ENCODE results near the gene CYFIP2. TPM values are rescaled to one million over a fixed set of nuclear protein-coding genes. Genes with fewer than 3 reads are reported as not detected.

The CYFIP2 gene
- total RNA-seq, 2 experiments from 2014 or later: 271 to 287 TPM

DNA sequence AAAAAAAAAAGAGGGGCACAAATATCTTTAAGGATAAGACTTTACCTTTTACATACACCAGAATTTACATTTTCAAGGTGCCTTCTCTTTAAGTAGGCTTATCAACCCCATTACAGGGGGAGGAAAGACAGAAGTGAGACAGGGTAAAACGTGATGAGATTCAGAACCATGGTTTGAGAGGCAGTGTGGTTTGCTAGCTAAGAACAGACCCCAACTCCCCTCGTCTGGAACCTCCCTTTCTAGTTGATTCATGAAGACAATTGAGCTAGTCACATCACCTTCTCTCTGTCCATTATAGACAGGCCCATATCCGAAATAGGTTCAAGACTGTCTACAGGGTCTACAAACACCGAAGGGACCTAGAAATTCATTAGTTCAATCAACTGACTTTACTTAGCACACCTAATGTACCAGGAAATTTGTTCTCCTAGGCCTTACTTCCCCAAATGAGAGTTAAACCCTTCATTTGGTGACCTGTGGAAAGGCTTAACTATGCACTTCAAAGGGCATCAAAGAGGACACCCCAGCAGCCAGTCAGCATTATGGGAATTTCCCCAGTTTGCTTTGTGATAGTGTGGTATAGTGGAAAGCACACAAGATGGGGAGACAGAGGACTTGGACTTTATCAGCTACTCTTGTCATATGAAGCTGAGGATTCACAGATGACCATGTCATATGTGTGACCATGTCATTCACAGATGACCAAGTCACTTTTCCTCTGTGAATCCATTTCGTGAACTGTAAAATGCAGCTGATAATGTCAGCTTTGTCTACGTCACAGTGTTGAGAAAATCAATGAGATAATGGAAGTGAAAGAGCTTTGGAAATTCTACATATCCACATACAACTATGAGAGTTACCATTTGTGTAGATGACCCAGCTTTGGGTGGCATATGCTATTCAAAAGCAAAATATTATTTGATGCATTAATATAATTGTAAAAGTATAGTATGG lies 40.2 kb upstream of the CYFIP2 start:
- TF ChIP-seq, protein P1, sequence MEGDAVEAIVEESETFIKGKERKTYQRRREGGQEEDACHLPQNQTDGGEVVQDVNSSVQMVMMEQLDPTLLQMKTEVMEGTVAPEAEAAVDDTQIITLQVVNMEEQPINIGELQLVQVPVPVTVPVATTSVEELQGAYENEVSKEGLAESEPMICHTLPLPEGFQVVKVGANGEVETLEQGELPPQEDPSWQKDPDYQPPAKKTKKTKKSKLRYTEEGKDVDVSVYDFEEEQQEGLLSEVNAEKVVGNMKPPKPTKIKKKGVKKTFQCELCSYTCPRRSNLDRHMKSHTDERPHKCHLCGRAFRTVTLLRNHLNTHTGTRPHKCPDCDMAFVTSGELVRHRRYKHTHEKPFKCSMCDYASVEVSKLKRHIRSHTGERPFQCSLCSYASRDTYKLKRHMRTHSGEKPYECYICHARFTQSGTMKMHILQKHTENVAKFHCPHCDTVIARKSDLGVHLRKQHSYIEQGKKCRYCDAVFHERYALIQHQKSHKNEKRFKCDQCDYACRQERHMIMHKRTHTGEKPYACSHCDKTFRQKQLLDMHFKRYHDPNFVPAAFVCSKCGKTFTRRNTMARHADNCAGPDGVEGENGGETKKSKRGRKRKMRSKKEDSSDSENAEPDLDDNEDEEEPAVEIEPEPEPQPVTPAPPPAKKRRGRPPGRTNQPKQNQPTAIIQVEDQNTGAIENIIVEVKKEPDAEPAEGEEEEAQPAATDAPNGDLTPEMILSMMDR (IDR thresholded peaks at IDR 0.05): no peak
- Mint-ChIP-seq H3K27me3 (no peaks in the 10 kb centered on the region), H3K4me1 (ENCODE audit: low read depth) (peaks cover 63% of the 10 kb centered on the region), H3K4me3 (peak overlapping the region; percentile 20), H3K9me3 (no peaks in the 10 kb centered on the region), H3K27ac (peak overlapping the region; percentile 80), H3K36me3 (ENCODE audit: low read depth) (peaks cover 98% of the 10 kb centered on the region)
- Histone ChIP-seq H3K27ac (ENCODE audit: low read depth in 1 of 2, low read length in 2 of 2) (peak overlapping the region; percentile 41 to 44), H3K4me1 (ENCODE audit: insufficient read depth, low read length) (peaks cover 65% of the 10 kb centered on the region), H3K27me3 (ENCODE audit: control insufficient read depth in 1 of 2, insufficient read depth in 2 of 2, low read length in 2 of 2) (no peaks in the 10 kb centered on the region), H3K36me3 (ENCODE audit: insufficient read depth, low read length) (peaks cover 95% of the 10 kb centered on the region), H3K9me3 (ENCODE audit: control insufficient read depth in 1 of 2, insufficient read depth in 1 of 2, low read length in 2 of 2) (no peaks in the 10 kb centered on the region), H3K4me3 (ENCODE audit: low read length) (no peak overlapping the region)
- ChIA-PET POLR2A (interaction anchor here (0.7 to 3.2 kb wide), 12 partner anchors 8 to 82 kb away, joined by 3 to 14 read pairs (median 4); partner anchors contain the start of genes ITK and MED7), CTCF (interaction anchor here (1.2 to 2.1 kb wide), 3 partner anchors 29 to 76 kb away, joined by 3 to 5 read pairs (median 3); no protein-coding TSS in a partner anchor)
- DNase-seq: peak in 3 of 14 experiments; percentile 32 to 76 (median 69)
- intact Hi-C loops (cut with DNase I, micrococcal nuclease): no loop called here
- no peak for ATAC-seq (ENCODE audit: poor library complexity)

DNA sequence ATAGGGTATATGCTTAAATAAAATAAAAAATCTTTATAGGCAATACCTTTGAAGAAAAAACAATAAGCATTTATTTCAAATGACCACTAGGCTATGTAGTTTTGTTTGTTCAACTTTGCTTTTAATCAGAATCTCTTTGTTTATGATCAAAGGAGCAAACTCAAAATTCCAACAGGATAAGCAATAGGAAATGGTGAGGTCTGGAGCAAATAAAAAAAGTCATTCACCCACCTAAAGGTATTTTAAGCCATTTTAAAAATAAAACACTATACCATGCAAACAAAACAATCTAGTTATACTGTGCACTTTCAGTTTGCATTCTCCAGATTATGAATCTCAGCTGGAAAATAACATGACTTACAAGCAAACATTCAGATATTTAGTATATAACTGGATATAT lies 35.3 kb upstream of the CYFIP2 start:
- CTCF ChIA-PET: interaction anchor here (1.4 to 1.9 kb wide), 3 partner anchors 17 to 82 kb away, joined by 3 to 6 read pairs (median 5); no protein-coding TSS in a partner anchor
- no peak for ATAC-seq (ENCODE audit: poor library complexity)
- no peak for DNase-seq
- no peak overlapping the region for H3K4me3 Mint-ChIP-seq
- intact Hi-C loops (cut with DNase I, micrococcal nuclease): no loop called here
- H3K36me3 Mint-ChIP-seq (ENCODE audit: low read depth): peaks cover 99% of the 10 kb centered on the region
- Histone ChIP-seq H3K27me3 (ENCODE audit: control insufficient read depth in 1 of 2, insufficient read depth in 2 of 2, low read length in 2 of 2) (no peaks in the 10 kb centered on the region), H3K4me1 (ENCODE audit: insufficient read depth, low read length) (peaks cover 40% of the 10 kb centered on the region), H3K9me3 (ENCODE audit: control insufficient read depth in 1 of 2, insufficient read depth in 1 of 2, low read length in 2 of 2) (no peaks in the 10 kb centered on the region), H3K4me3 (ENCODE audit: low read length) (no peak overlapping the region), H3K36me3 (ENCODE audit: insufficient read depth, low read length) (peaks cover 97% of the 10 kb centered on the region), H3K27ac (ENCODE audit: low read depth in 1 of 2, low read length in 2 of 2) (no peak overlapping the region)
- H3K4me1 Mint-ChIP-seq (ENCODE audit: low read depth): peaks cover 69% of the 10 kb centered on the region
- peak overlapping the region; percentile 52 for H3K27ac Mint-ChIP-seq
- TF ChIP-seq, protein P1 (IDR thresholded peaks at IDR 0.05): no peak
- H3K9me3 Mint-ChIP-seq: no peaks in the 10 kb centered on the region
- no peaks in the 10 kb centered on the region for H3K27me3 Mint-ChIP-seq
- POLR2A ChIA-PET: interaction anchor here (0.8 to 1.6 kb wide), 4 partner anchors 10 to 76 kb away, joined by 3 to 5 read pairs (median 4); no protein-coding TSS in a partner anchor

- Histone ChIP-seq H3K4me1 (ENCODE audit: insufficient read depth, low read length) (peaks cover 27% of the 10 kb centered on the region), H3K36me3 (ENCODE audit: insufficient read depth, low read length) (peaks cover 98% of the 10 kb centered on the region), H3K27me3 (ENCODE audit: control insufficient read depth in 1 of 2, insufficient read depth in 2 of 2, low read length in 2 of 2) (no peaks in the 10 kb centered on the region), H3K9me3 (ENCODE audit: control insufficient read depth in 1 of 2, insufficient read depth in 1 of 2, low read length in 2 of 2) (no peaks in the 10 kb centered on the region), H3K4me3 (ENCODE audit: low read length) (no peak overlapping the region), H3K27ac (ENCODE audit: low read depth in 1 of 2, low read length in 2 of 2) (peak overlapping the region; percentile 28 to 29)
- Mint-ChIP-seq H3K4me1 (ENCODE audit: low read depth) (peaks cover 59% of the 10 kb centered on the region), H3K9me3 (no peaks in the 10 kb centered on the region), H3K36me3 (ENCODE audit: low read depth) (peaks cover 99% of the 10 kb centered on the region), H3K27me3 (no peaks in the 10 kb centered on the region), H3K27ac (peak overlapping the region; percentile 79), H3K4me3 (no peak overlapping the region)
- DNase-seq (no peak), ATAC-seq (ENCODE audit: poor library complexity) (no peak)
- TF ChIP-seq, protein P1 (IDR thresholded peaks at IDR 0.05): no peak
- POLR2A ChIA-PET: interaction anchor here (0.7 to 1.8 kb wide), 3 partner anchors 15 to 18 kb away, joined by 3 to 5 read pairs (median 3); no protein-coding TSS in a partner anchor
- CTCF ChIA-PET: interaction anchor here (0.7 to 1.3 kb wide), 3 partner anchors 18 to 84 kb away, joined by 3 to 4 read pairs (median 4); no protein-coding TSS in a partner anchor
- intact Hi-C loops (cut with DNase I, micrococcal nuclease): loop anchor here (1.0 to 2.0 kb wide), 3 partner anchors 20 to 80 kb away; no protein-coding TSS in a partner anchor
These were observed 33.2 kb upstream of the CYFIP2 start for GRCh38 chr5:157232706-157233105.

Data from CD4-positive, alpha-beta T cell (primary cell).